Activated effector memory CD4-positive, alpha-beta T cell treated with anti-CD3 and anti-CD28 coated beads, Interleukin-2, amount 50 U/mL, for 16 hours (primary cell): ENCODE results near the gene DYNLRB1.

ENCODE experiments used
- DNase-seq: peaks from one replicate; pipeline ENCODE4 v3.0.0-alpha.2; 2020

The DYNLRB1 gene

DNA sequence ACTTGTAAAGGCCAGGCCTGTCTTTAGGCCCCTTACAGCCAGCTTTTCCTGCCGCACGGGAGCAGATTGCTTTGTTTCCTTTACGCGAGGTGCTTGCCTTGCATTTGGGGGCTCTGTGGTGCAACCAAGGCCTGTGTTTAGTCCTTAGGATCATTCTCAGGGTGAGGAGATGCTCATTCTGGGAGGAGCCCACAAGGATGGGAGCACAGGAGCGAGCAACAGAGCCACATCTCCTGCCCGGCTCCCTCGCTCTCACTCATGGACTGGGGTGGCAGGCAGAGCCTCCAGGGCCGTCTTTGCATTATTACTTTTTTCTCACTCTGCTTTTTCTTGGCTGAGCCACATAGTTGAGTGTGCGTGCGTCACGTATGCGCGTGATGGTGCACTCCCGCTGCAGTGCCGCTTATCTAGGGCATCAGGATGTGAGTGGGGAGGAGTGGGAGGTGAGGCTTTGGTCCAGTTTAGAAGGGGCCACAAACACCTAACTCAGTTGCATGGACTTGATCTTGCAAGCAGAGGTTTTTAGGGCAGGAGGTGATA lies 19.1 kb downstream of the DYNLRB1 start:
- DNase-seq = no peak

GRCh38 chr20:34535857-34536256 lies 19.6 kb downstream of the DYNLRB1 start:
- no peak for DNase-seq

GRCh38 chr20:34536798-34537394 lies 20.7 kb downstream of the DYNLRB1 start:
- DNase-seq = peak; percentile 84

GRCh38 chr20:34537651-34538050 lies 21.4 kb downstream of the DYNLRB1 start:
- no peak for DNase-seq

DNA sequence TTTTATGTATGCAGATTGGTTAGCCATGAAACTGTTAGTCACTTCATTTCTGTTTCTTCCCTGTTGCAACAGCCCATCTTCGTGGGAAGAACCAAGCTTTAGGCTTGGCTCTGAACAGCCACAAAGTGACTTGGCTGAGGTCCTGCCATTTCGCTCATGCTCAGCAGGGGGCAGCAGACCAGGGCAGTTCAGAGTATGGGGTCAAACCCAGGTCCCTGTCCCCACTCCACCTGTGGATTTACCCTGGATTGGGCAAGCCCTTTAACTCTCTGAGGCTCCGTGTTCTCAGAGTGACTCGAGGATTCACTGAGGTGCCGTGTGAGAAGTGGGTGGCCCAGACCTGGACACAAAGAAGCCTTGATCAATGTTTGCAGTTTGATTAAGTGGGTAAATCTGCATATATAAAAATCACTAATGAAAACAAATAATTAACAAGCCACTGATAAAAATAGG lies 22.5 kb downstream of the DYNLRB1 start:
- DNase-seq = peak; percentile 86

DNA sequence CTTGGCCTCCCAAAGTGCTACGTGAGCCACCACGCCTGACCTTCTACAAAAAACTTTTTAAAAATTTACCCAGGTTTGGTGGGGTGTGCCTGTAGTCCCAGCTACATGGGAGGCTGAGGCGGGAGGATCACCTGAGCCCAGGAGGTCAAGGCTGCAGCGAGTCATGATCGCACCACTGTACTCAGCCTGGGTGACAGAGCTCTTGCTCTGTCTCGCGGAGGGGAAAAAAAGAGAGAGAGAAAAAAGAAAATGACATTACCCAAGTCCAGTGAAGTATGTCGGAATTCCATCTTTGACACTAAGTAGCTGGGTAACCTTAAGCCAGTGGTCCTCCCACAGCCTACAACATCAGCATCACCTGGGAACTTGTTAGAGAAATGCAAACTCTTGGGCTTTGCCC lies 23.5 kb downstream of the DYNLRB1 start:
- DNase-seq = no peak

- DNase-seq = no peak
Observed at GRCh38 chr20:34540596-34541263, 24.5 kb downstream of the DYNLRB1 start.

DNA sequence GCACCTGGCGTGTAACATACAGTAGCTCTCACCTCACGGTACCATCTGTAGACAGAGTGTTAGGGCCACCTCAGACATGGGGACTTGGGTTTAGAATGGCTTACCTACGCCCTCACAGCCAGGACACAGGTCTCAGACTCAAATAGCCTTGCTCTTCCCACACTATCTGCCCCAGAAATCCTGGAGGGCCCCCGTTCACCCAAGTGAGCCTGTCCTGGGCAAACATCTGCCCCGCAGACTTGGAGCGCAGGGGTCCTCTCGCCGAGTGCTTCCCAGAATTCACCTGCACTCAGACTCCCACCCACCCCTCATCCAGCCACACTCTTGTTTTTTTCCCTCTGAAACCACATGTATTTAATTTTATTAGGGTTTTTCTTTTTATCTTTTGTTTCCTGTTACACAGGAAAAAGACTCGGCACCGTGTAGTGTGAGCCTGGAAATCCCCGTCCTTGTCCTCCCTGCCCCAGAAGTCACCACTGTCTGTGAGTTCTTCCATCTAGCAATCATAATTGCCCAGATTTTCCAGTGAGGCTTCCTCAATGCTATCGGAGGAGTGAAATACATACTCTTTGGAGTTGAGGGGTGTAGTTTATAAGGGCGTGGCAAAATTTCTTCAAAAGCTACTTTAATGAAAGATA lies 25.2 kb downstream of the DYNLRB1 start:
- peak; percentile 82 for DNase-seq

DNA sequence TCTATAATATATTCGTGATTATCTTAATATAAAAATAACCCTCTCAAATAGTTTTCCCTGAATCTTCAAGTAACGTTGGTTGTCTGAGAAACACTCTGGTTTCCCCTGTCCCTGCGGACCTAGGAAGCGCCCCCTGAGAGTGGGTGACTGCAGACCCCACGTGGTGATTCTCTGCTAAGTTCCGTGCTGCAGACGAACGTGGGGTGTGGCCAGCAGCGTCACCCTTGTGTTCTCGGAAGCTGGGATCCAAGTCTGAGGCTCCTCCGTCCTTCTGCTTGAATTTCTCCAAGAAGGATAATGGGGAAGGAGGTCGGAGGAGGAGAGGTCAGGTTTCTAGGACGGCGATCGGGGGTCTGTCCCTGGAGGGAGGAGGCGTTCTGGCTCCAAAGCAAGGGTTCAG lies 25.7 kb downstream of the DYNLRB1 start:
- no peak for DNase-seq

DNA sequence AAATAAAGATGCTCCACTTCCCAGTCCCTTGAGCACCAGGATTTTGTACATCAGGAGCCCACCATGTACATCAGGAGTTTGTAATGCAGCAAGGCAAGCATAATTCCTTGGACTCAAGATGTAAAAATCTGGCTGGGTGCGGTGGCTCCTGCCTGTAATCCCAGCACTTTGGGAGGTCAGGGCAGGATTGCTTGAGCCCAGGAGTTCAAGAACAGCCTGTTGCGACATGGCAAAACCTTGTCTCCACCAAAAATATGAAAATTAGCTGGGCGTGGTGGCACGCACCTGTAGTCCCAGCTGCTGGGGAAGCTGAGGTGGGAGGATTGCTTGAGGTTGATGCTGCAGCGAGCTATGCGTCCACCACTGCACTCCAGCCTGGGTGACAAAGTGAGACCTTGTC lies 26.2 kb downstream of the DYNLRB1 start:
- no peak for DNase-seq

GRCh38 chr20:34543463-34544056 lies 27.3 kb downstream of the DYNLRB1 start:
- no peak for DNase-seq

DNA sequence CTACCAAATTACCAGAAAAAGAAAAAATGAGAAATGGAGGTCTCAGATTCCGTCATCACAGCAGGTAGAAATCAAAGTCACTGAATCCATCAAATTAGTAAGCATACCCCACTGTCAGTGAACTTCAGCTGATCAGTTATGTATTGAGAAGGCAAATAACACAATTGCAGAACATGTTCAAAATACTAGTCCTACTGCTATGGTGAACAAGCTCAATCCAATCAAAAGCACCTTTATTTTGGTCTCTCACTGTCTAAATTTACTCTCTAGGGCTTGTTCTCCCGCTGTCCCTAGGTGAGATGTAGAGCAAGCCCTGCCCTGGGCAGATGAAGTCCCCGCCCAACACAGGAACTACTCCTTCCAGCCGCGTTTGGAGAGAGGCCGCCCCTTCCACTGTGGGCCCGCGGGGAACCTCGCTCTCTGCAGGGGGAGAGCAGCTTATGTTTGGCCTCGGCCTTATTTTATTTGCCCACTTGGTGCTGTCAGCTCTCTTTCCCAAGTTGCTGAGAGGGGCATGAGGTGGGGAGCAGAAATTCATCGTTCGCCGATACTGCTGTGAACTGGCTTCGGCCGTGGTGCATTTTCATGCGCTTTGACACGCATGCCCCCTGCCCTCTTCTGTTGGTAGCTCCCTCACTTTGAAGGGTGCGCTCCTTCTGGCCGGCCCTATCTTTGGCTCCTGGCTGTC lies 28.0 kb downstream of the DYNLRB1 start:
- peak; percentile 76 for DNase-seq

DNA sequence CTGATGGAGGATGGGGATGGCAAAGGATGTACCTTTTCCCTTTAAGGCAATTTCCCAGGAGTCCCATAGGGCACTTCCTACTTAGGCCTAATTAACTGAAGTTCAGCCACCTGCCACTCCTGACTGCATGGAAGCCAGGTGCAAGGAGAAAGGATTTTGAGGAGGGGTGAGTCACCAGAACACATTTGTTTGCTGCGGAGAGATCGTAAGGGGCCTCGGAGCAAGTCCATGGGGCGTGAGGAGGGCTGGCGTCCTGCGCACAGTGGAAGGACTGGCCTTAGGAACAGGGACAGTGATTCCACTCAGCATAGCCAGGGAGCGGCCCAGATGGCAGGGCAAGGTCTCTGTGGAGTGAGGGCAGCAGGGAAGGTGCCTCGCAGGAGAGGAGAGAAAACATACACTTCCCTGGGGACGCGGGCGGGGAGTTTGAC lies 30.5 kb downstream of the DYNLRB1 start:
- DNase-seq = no peak

DNA sequence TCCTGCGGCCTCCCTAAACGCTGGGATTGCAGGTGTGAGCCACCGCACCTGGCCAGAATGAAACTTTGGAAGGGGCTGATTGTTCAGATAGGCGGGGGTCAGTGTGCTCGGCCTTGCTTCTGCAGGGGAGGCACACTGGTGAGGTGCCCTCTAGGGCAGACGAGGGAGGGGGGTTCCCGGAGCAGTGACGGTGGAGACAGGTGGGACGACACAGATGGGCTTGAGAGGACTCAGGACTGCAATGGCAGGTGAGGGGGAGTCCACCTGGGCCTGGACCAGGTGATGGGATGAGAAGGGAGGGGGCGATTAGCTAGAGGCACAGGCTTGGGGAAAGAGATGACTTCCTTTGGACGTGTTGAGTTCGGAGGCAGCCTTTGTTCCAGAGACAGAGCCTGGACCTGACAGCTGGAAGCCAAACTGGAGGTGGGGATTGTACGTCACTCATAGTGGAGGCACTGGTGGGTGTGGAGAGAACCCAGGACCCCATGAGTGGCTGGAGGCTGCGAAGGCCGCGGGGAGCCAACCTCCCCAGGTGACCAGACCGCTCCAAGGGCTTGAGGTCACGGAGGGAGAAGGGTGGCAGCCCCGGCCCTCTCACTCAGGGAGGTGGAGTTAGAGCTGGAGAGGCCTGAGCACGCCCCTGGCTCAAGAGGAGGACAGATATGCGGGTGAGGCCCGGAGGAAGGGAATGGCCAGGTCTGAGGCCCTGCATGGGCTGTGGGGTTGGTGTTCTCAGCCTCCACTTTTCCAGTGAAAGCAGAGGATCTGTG lies 31.8 kb downstream of the DYNLRB1 start:
- no peak for DNase-seq

GRCh38 chr20:34549291-34549928 lies 33.2 kb downstream of the DYNLRB1 start:
- no peak for DNase-seq

GRCh38 chr20:34549929-34550305 lies 33.7 kb downstream of the DYNLRB1 start:
- DNase-seq = no peak

GRCh38 chr20:34552569-34552968 lies 36.3 kb downstream of the DYNLRB1 start:
- DNase-seq = no peak

- DNase-seq = no peak
Observed at GRCh38 chr20:34553366-34553867, 37.2 kb downstream of the DYNLRB1 start.

GRCh38 chr20:34557936-34558319 lies 41.7 kb downstream of the DYNLRB1 start:
- DNase-seq = no peak

GRCh38 chr20:34558320-34559218 lies 42.3 kb downstream of the DYNLRB1 start, which contains the start of gene MAP1LC3A:
Gene MAP1LC3A, plus strand, starts transcription at chr20:34558718. Its CDS starts 151 bp downstream, at chr20:34558869.
- DNase-seq = peak; percentile 98
